GM18507 (cell line): ENCODE results near the gene SYCP1.
"Not testable (repeated sequence)": the region's sequence is repeated elsewhere in the genome, so short reads cannot be mapped to it uniquely, and the experiment has no call there.

Source experiments
- DNase-seq: peaks from one replicate; pipeline ENCODE4 v3.0.0; 2011; ENCODE audit warnings: low read depth; ENCODE audit not compliant: insufficient read length; ENCODE audit errors: extremely low spot score
- FAIRE-seq: peaks from 2 replicates; lab custom pipeline; 2011; peaks lifted over from hg19 to GRCh38; lab: Jason Lieb, UNC

Gene SYCP1

GRCh38 chr1:114854693-114855320, at the start of gene SYCP1:
Gene SYCP1, plus strand, starts transcription at chr1:114854863. Its CDS starts 602 bp downstream, at chr1:114855465.
- FAIRE-seq (no peak), DNase-seq (no peak)

- FAIRE-seq = no peak
- no peak for DNase-seq
Observed at GRCh38 chr1:114819869-114820268, 34.8 kb upstream of the SYCP1 start.

GRCh38 chr1:114820392-114820791, 34.3 kb upstream of the SYCP1 start:
- FAIRE-seq (no peak), DNase-seq (no peak)

- FAIRE-seq = no peak
- no peak for DNase-seq
Observed at GRCh38 chr1:114821978-114822377, 32.7 kb upstream of the SYCP1 start.

- FAIRE-seq (no peak), DNase-seq (no peak)
Observed at GRCh38 chr1:114828251-114828650, 26.4 kb upstream of the SYCP1 start.

- not testable (repeated sequence) for FAIRE-seq, DNase-seq
Observed at GRCh38 chr1:114830075-114830474, 24.6 kb upstream of the SYCP1 start.

- FAIRE-seq (no peak), DNase-seq (no peak)
Observed at GRCh38 chr1:114831276-114831994, 23.2 kb upstream of the SYCP1 start.

GRCh38 chr1:114832057-114832456, 22.6 kb upstream of the SYCP1 start:
- DNase-seq = no peak
- FAIRE-seq = no peak

- FAIRE-seq (no peak), DNase-seq (no peak)
Observed at GRCh38 chr1:114833421-114833820, 21.2 kb upstream of the SYCP1 start.

GRCh38 chr1:114844270-114844669, 10.4 kb upstream of the SYCP1 start:
- FAIRE-seq (no peak), DNase-seq (no peak)

GRCh38 chr1:114853584-114853983, 1.1 kb upstream of the SYCP1 start:
- DNase-seq (no peak), FAIRE-seq (no peak)

GRCh38 chr1:114861384-114861783, 6.7 kb downstream of the SYCP1 start:
- no peak for FAIRE-seq

GRCh38 chr1:114892194-114892918, 37.7 kb downstream of the SYCP1 start:
- no peak for FAIRE-seq
- DNase-seq = no peak

More at GRCh38 chr1:114861384-114861783, 6.7 kb downstream of the SYCP1 start:
- no peak for DNase-seq

GRCh38 chr1:114896795-114897194, 42.1 kb downstream of the SYCP1 start:
- DNase-seq (no peak), FAIRE-seq (no peak)

- no peak for DNase-seq
- FAIRE-seq = no peak
Observed at GRCh38 chr1:114901814-114902213, 47.2 kb downstream of the SYCP1 start.

- DNase-seq (no peak), FAIRE-seq (no peak)
Observed at GRCh38 chr1:114902343-114902742, 47.7 kb downstream of the SYCP1 start.

GRCh38 chr1:114903480-114903879, 48.8 kb downstream of the SYCP1 start:
- FAIRE-seq (no peak), DNase-seq (no peak)

- FAIRE-seq, DNase-seq: not testable (repeated sequence)
Observed at GRCh38 chr1:114915720-114916119, 61.1 kb downstream of the SYCP1 start.

GRCh38 chr1:114926607-114927006, 71.9 kb downstream of the SYCP1 start:
- DNase-seq (no peak), FAIRE-seq (no peak)

- FAIRE-seq (no peak), DNase-seq (no peak)
Observed at GRCh38 chr1:114927401-114927800, 72.7 kb downstream of the SYCP1 start.
